H1 (cell line): ENCODE data around the gene WNT5A. TPM values are rescaled to one million over a fixed set of nuclear protein-coding genes. Genes with fewer than 3 reads are reported as not detected.

Experiments
- CTCF ChIA-PET: fragments of 300-600 bp; sonication (Branson Sonifier 250); formaldehyde crosslinking; loops from one replicate; lab custom pipeline; 2021; ENCODE audit not compliant: partially characterized antibody; lab: Charles Lee
- POLR2A ChIA-PET: fragments of 300-600 bp; sonication (Branson Sonifier 250); formaldehyde crosslinking; loops from one replicate; lab custom pipeline; 2021; ENCODE audit warnings: inconsistent platforms; ENCODE audit not compliant: partially characterized antibody; lab: Charles Lee
- DNase-seq, 2 experiments: peaks; one replicate each; pipeline versions ENCODE4 v3.0.0 to v3.0.0-alpha.2; 2010 to 2022; ENCODE audit warnings: low spot score in 2 of 2, low read depth in 1 of 2, mixed read lengths in 1 of 2
- FAIRE-seq: peaks from 2 replicates; lab custom pipeline; 2011; peaks lifted over from hg19 to GRCh38; lab: Jason Lieb, UNC
- H2AFZ ChIP-seq: 2 replicates; pipeline ENCODE4 v1.8.1; 2012; ENCODE audit warnings: low read length, inconsistent platforms
- H2AK5ac ChIP-seq: 2 replicates; pipeline ENCODE4 v1.6.1; 2013; ENCODE audit warnings: low read depth, low read length
- H2BK120ac ChIP-seq: replicated peaks from 2 replicates; pipeline ENCODE3; 2013; ENCODE audit warnings: low read depth, low read length, inconsistent platforms
- H2BK12ac ChIP-seq: 2 replicates; pipeline ENCODE4 v1.6.1; 2013; ENCODE audit warnings: low read depth, low read length
- H2BK15ac ChIP-seq: 2 replicates; pipeline ENCODE4 v1.6.1; 2013; ENCODE audit warnings: low read length
- H2BK20ac ChIP-seq: 2 replicates; pipeline ENCODE4 v1.6.1; 2013; ENCODE audit warnings: low read length
- H2BK5ac ChIP-seq: 2 replicates; pipeline ENCODE4 v1.6.1; 2013; ENCODE audit warnings: low read depth, low read length
- H3K14ac ChIP-seq: 2 replicates; pipeline ENCODE4 v1.6.1; 2013; ENCODE audit warnings: inconsistent platforms; ENCODE audit not compliant: insufficient read length
- H3K18ac ChIP-seq: 2 replicates; pipeline ENCODE4 v1.6.1; 2013; ENCODE audit warnings: low read length; ENCODE audit errors: extremely low read depth
- H3K23ac ChIP-seq: 2 replicates; pipeline ENCODE4 v1.6.1; 2013; ENCODE audit warnings: inconsistent platforms; ENCODE audit not compliant: insufficient read length
- H3K23me2 ChIP-seq: 2 replicates; pipeline ENCODE4 v1.6.1; 2013; ENCODE audit warnings: low read depth, low read length
- H3K27ac ChIP-seq: 2 replicates; pipeline ENCODE4 v1.6.1; 2011; ENCODE audit warnings: low read depth, low read length, inconsistent platforms
- H3K27me3 ChIP-seq, 4 experiments: replicated peaks in 1 of 4; 1 replicate in 1 of 4; 2 replicates in 3 of 4; pipeline versions ENCODE4 v1.6.1 to v1.8.1; 2011 to 2013; ENCODE audit warnings: low read length in 3 of 4, mild to moderate bottlenecking in 3 of 4, inconsistent platforms in 2 of 4, mixed read lengths in 2 of 4, moderate library complexity in 1 of 4; ENCODE audit not compliant: control insufficient read depth in 3 of 4, insufficient read depth in 3 of 4; ENCODE audit errors: extremely low read depth in 1 of 4
- H3K36me3 ChIP-seq, 4 experiments: 2 replicates each; pipeline versions ENCODE4 v1.6.1 to v1.8.1; 2011 to 2013; ENCODE audit warnings: mild to moderate bottlenecking in 4 of 4, low read length in 3 of 4, moderate library complexity in 2 of 4, control low read depth in 1 of 4, inconsistent platforms in 1 of 4; ENCODE audit not compliant: insufficient read depth in 4 of 4, control insufficient read depth in 2 of 4
- H3K4ac ChIP-seq: replicated peaks from 2 replicates; pipeline ENCODE3; 2013; ENCODE audit warnings: low read length, low read depth, mixed read lengths, inconsistent platforms; ENCODE audit not compliant: insufficient read length
- H3K4me1 ChIP-seq, 4 experiments: replicated peaks in 1 of 4; 1 replicate in 1 of 4; 2 replicates in 3 of 4; pipeline versions ENCODE4 v1.6.1 to v1.8.1; 2011 to 2013; ENCODE audit warnings: low read length in 3 of 4, inconsistent platforms in 2 of 4, mixed read lengths in 1 of 4; ENCODE audit not compliant: insufficient read depth in 4 of 4, control insufficient read depth in 3 of 4
- H3K4me2 ChIP-seq, 2 experiments: 2 replicates each; pipeline versions ENCODE4 v1.6.1 to v1.8.1; 2011 to 2013; ENCODE audit warnings: low read depth in 2 of 2, low read length in 2 of 2, control low read depth in 1 of 2, inconsistent platforms in 1 of 2, mild to moderate bottlenecking in 1 of 2; ENCODE audit not compliant: insufficient read depth in 1 of 2
- H3K4me3 ChIP-seq, 4 experiments: fragments of 200-600, 300-600 bp in 1 of 4; sonication (generic), shearing (Covaris generic), sonication (Bioruptor Twin) in 1 of 4; 2 replicates each; pipeline versions ENCODE4 v1.5.1 to v1.8.1; 2011 to 2016; ENCODE audit warnings: low read length in 4 of 4, low read depth in 3 of 4, control low read depth in 2 of 4, inconsistent platforms in 2 of 4, mild to moderate bottlenecking in 2 of 4, mixed read lengths in 1 of 4, moderate library complexity in 1 of 4; ENCODE audit not compliant: insufficient read depth in 2 of 4; ENCODE audit errors: extremely low read depth in 1 of 4
- H3K56ac ChIP-seq: replicated peaks from 2 replicates; pipeline ENCODE3; 2013; ENCODE audit warnings: low read depth, mild to moderate bottlenecking, mixed read lengths, low read length, inconsistent platforms; ENCODE audit not compliant: insufficient read length
- H3K79me1 ChIP-seq: 2 replicates; pipeline ENCODE4 v1.6.1; 2013; ENCODE audit warnings: low read depth, low read length, control low read depth
- H3K79me2 ChIP-seq, 2 experiments: 2 replicates each; pipeline versions ENCODE4 v1.6.1 to v1.8.1; 2012 to 2013; ENCODE audit warnings: low read length in 2 of 2, mild to moderate bottlenecking in 2 of 2, inconsistent platforms in 1 of 2; ENCODE audit not compliant: insufficient read depth in 2 of 2, control insufficient read depth in 1 of 2
- H3K9ac ChIP-seq, 4 experiments: replicated peaks in 1 of 4; 1 replicate in 1 of 4; 2 replicates in 3 of 4; pipeline versions ENCODE4 v1.6.1 to v1.8.1; 2011 to 2013; ENCODE audit warnings: low read depth in 3 of 4, low read length in 3 of 4, control low read depth in 2 of 4, mild to moderate bottlenecking in 2 of 4, moderate library complexity in 2 of 4, inconsistent platforms in 1 of 4; ENCODE audit errors: extremely low read depth in 1 of 4
- H3K9me3 ChIP-seq, 2 experiments: 2 replicates each; pipeline versions ENCODE4 v1.6.1 to v1.8.1; 2012 to 2013; ENCODE audit warnings: mild to moderate bottlenecking in 2 of 2, moderate library complexity in 2 of 2, control low read depth in 1 of 2, inconsistent platforms in 1 of 2, low read depth in 1 of 2, low read length in 1 of 2, mixed read lengths in 1 of 2; ENCODE audit not compliant: insufficient read depth in 2 of 2
- H4K20me1 ChIP-seq, 2 experiments: replicated peaks in 1 of 2; 2 replicates each; pipeline versions ENCODE3 to v1.8.1; 2011 to 2013; ENCODE audit warnings: inconsistent platforms in 2 of 2, low read length in 2 of 2, mild to moderate bottlenecking in 1 of 2; ENCODE audit not compliant: insufficient read depth in 2 of 2, control insufficient read depth in 1 of 2
- H4K5ac ChIP-seq: 2 replicates; pipeline ENCODE4 v1.6.1; 2013; ENCODE audit warnings: low read length, low read depth, mixed read lengths, inconsistent platforms; ENCODE audit not compliant: insufficient read length
- H4K8ac ChIP-seq: 2 replicates; pipeline ENCODE4 v1.8.0; 2013; ENCODE audit warnings: mild to moderate bottlenecking, moderate library complexity, low read length, inconsistent platforms; ENCODE audit not compliant: insufficient read depth; ENCODE audit errors: extremely low read depth
- H4K91ac ChIP-seq: replicated peaks from 2 replicates; pipeline ENCODE3; 2013; ENCODE audit warnings: low read length, mixed read lengths, inconsistent platforms; ENCODE audit not compliant: insufficient read length
- CBX8 ChIP-seq: fragments of 300-800, 300-1000 bp; sonication (generic); IDR thresholded peaks from 2 replicates; pipeline ENCODE4 v1.7.1; 2016; ENCODE audit warnings: low read depth, low read length, borderline replicate concordance
- CREB1 ChIP-seq: IDR thresholded peaks from 2 replicates; pipeline ENCODE4 v1.6.1; 2012; ENCODE audit warnings: inconsistent platforms
- GTF2F1 ChIP-seq: IDR thresholded peaks from 2 replicates; pipeline ENCODE4 v1.6.1; 2012; ENCODE audit warnings: low read depth, low read length, improper control_type of control experiment, borderline replicate concordance
- KDM1A ChIP-seq: fragments of 200-600, 300-600 bp; sonication (generic); IDR thresholded peaks from 2 replicates; pipeline ENCODE4 v1.7.1; 2016; ENCODE audit warnings: mild to moderate bottlenecking, low read length, borderline replicate concordance
- SP2 ChIP-seq: IDR thresholded peaks from 2 replicates; pipeline ENCODE4 v1.6.1; 2012; ENCODE audit warnings: mild to moderate bottlenecking, low read length, inconsistent platforms
- SP4 ChIP-seq: IDR thresholded peaks from 2 replicates; pipeline ENCODE4 v1.6.1; 2012; ENCODE audit warnings: low read length, inconsistent platforms
- SUZ12 ChIP-seq: fragments of 200-600 bp; sonication (generic); IDR thresholded peaks from 2 replicates; pipeline ENCODE4 v1.6.1; 2012; ENCODE audit warnings: mild to moderate bottlenecking, inconsistent platforms, low read length, moderate library complexity, mixed read lengths
- TEAD4 ChIP-seq: IDR thresholded peaks from 2 replicates; pipeline ENCODE4 v1.6.1; 2012; ENCODE audit warnings: low read depth, low read length, inconsistent platforms, mixed read lengths
- WGBS, 2 experiments: shearing (Covaris generic) in 1 of 2; methylation state at CpG; one replicate each; pipeline versions ENCODE4 v1.1.6 to v1.1.7; 2013 to 2015; ENCODE audit warnings: low lambda C conversion rate in 2 of 2, mixed read lengths in 2 of 2, inconsistent platforms in 1 of 2, low coverage in 1 of 2, missing lambda C conversion rate in 1 of 2; ENCODE audit not compliant: insufficient replicate concordance in 2 of 2, insufficient coverage in 1 of 2, insufficient read length in 1 of 2; ENCODE audit errors: extremely low coverage in 1 of 2, missing lambda C conversion rate in 1 of 2; 5-methylcytosine and 5-hydroxymethylcytosine counted together
- polyA plus RNA-seq, 7 experiments: library from polyadenylated mRNA; depleted of rRNA in 3 of 7; stranded (reverse) in 5 of 7; unstranded in 2 of 7; fragments of >200 nt in 5 of 7; fragments of 200-250 nt in 2 of 7; gene quantifications; 1 replicate in 5 of 7; 2 replicates in 1 of 7; 4 replicates in 1 of 7; pipeline versions ENCODE4 v1.2.1 to v1.2.3, GENCODE V29; 2011 to 2013; ENCODE audit warnings: missing spikeins in 2 of 7, mixed read lengths in 2 of 7
- total RNA-seq: library from RNA; stranded (reverse); fragmentation: NEBNext Ultra II Directional; extraction: Animal tissue kit (Norgen Biotek cat#: 25700); gene quantifications from 2 replicates; pipeline ENCODE4 v1.2.1, GENCODE V29; 2021
- TF ChIP-seq, protein P1 (sequence below): IDR thresholded peaks from 2 replicates; pipeline ENCODE4 v1.6.1; 2011; ENCODE audit warnings: low read length, improper control_type of control experiment
- TF ChIP-seq, protein P2 (sequence below): IDR thresholded peaks from 2 replicates; pipeline ENCODE4 v1.6.1; 2012; ENCODE audit warnings: low read length, inconsistent platforms

WNT5A gene
- total and polyA plus RNA-seq, 2 of the 8 experiments (the other 6 are each of a cell fraction or from before 2014, with no cell fraction given), result 3.9 to 5.6 TPM

DNA sequence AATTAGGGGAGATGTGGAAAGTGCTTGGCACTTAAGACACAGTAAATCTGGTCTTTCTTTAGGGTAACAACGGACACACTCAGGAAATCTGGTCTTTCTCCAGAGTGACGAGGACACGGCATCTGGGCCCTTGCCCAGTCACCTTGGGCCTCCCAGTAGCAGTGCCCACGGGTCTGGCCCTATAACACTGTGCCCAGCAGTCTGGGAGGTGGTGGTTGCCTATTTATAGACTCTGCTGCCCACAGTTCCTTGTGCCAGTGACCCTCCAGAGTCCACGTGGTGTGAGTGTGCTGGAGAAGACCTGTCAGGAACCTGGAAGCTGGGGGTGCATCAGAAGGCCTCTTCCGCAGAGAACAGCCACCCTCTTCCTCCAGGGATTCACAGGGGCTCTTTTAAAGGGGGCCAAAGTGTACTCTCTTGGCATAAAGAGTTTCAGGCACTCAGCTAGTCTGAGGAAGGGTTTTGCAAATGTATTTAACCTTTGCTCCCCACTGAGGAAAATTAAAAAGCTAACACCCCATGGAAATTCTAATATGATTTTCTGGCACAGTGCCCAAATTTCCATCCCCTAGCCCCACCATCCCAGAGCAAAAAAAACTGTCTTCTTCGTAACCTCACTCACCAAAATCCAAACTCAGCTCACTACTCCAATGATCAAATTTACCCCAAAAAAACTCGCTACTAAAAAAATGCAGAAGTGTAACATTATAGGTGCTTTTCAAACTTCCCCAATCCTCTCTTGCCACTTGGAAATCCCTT, 15.4 kb downstream of the WNT5A start:
- no peaks in the 10 kb centered on the region for H3K9me3 ChIP-seq
- peaks cover 6% of the 10 kb centered on the region; the same call in 1 of the 2 replicates for H3K23me2 ChIP-seq
- peaks cover 0 to 2% (median 0%) of the 10 kb centered on the region in 4 experiments; a peak in 2 of 7 replicates for H3K4me1 ChIP-seq
- H3K4me2 ChIP-seq, result no peak overlapping the region
- no peak overlapping the region for H2BK15ac ChIP-seq
- no peaks in the 10 kb centered on the region for H3K36me3 ChIP-seq
- peaks cover 11 to 23% (median 18%) of the 10 kb centered on the region in 4 experiments for H3K27me3 ChIP-seq
- no peak overlapping the region for H3K9ac ChIP-seq
- H4K20me1 ChIP-seq, result no peaks in the 10 kb centered on the region
- H4K5ac ChIP-seq, result no peak overlapping the region
- no peak overlapping the region for H2AFZ ChIP-seq
- no peak overlapping the region for H3K4me3 ChIP-seq
- no peak for FAIRE-seq
- H3K56ac ChIP-seq, result no peak overlapping the region
- H3K79me1 ChIP-seq, result no peaks in the 10 kb centered on the region
- H4K8ac ChIP-seq, result no peak overlapping the region
- ChIA-PET POLR2A (no interaction called here), CTCF (interaction anchor here (1.8 kb wide), 2 partner anchors 14 to 138 kb away, joined by 3 to 5 read pairs; no protein-coding TSS in a partner anchor)
- H2BK12ac ChIP-seq, result no peak overlapping the region
- H3K27ac ChIP-seq, result no peak overlapping the region
- H3K14ac ChIP-seq, result no peak overlapping the region
- no peak overlapping the region for H2BK120ac ChIP-seq
- no peak overlapping the region for H3K18ac ChIP-seq
- H3K79me2 ChIP-seq, result no peaks in the 10 kb centered on the region
- no peak overlapping the region for H4K91ac ChIP-seq
- no peak overlapping the region for H2BK20ac ChIP-seq
- H3K4ac ChIP-seq, result no peak overlapping the region
- H2BK5ac ChIP-seq, result no peak overlapping the region
- no peak overlapping the region for H3K23ac ChIP-seq
- peak in 1 of 2 experiments; percentile 19 for DNase-seq
- 86% methylated on average over 8 of the region's 8 CpGs; no CpG with 5 or more reads in 1 of the 2 experiments for WGBS, 2 experiments
- no peak overlapping the region for H2AK5ac ChIP-seq
- TF ChIP-seq CBX8 (no peak), TEAD4 (no peak), SUZ12 (no peak), KDM1A (no peak), GTF2F1 (no peak), CREB1 (no peak), SP2 (no peak), SP4 (no peak)
- TF ChIP-seq, protein P1, sequence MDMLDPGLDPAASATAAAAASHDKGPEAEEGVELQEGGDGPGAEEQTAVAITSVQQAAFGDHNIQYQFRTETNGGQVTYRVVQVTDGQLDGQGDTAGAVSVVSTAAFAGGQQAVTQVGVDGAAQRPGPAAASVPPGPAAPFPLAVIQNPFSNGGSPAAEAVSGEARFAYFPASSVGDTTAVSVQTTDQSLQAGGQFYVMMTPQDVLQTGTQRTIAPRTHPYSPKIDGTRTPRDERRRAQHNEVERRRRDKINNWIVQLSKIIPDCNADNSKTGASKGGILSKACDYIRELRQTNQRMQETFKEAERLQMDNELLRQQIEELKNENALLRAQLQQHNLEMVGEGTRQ, result no peak
- TF ChIP-seq, protein P2, sequence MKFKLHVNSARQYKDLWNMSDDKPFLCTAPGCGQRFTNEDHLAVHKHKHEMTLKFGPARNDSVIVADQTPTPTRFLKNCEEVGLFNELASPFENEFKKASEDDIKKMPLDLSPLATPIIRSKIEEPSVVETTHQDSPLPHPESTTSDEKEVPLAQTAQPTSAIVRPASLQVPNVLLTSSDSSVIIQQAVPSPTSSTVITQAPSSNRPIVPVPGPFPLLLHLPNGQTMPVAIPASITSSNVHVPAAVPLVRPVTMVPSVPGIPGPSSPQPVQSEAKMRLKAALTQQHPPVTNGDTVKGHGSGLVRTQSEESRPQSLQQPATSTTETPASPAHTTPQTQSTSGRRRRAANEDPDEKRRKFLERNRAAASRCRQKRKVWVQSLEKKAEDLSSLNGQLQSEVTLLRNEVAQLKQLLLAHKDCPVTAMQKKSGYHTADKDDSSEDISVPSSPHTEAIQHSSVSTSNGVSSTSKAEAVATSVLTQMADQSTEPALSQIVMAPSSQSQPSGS, result no peak
